Astrocyte of the hippocampus (primary cell): ENCODE measurements around the gene TMEM101.
"Not testable (repeated sequence)": the region's sequence is repeated elsewhere in the genome, so short reads cannot be mapped to it uniquely, and the experiment has no call there.

Experiments used
- DNase-seq: peaks from one replicate; pipeline ENCODE4 v3.0.0; 2011; ENCODE audit warnings: low read depth, low spot score

Gene TMEM101

GRCh38 chr17:44000871-44001460, 13.8 kb downstream of the TMEM101 start:
- DNase-seq = no peak

- DNase-seq = no peak
These were observed 14.5 kb downstream of the TMEM101 start for GRCh38 chr17:44000141-44000860.

- no peak for DNase-seq
These were observed 15.7 kb downstream of the TMEM101 start for GRCh38 chr17:43999024-43999423.

- DNase-seq = peak; percentile 33
These were observed 16.2 kb downstream of the TMEM101 start for GRCh38 chr17:43998552-43998951.

GRCh38 chr17:43997180-43997579, 17.6 kb downstream of the TMEM101 start:
- not testable (repeated sequence) for DNase-seq

GRCh38 chr17:43995150-43995471, 19.7 kb downstream of the TMEM101 start:
- DNase-seq = no peak

GRCh38 chr17:43994272-43995149, 20.3 kb downstream of the TMEM101 start:
- DNase-seq = peak; percentile 78

- no peak for DNase-seq
These were observed 22.1 kb downstream of the TMEM101 start for GRCh38 chr17:43992641-43993040.

GRCh38 chr17:43988301-43988700, 26.5 kb downstream of the TMEM101 start:
- no peak for DNase-seq

- DNase-seq = no peak
These were observed 27.4 kb downstream of the TMEM101 start for GRCh38 chr17:43987131-43988021.

GRCh38 chr17:43986225-43986981, 28.4 kb downstream of the TMEM101 start:
- no peak for DNase-seq

- DNase-seq = no peak
These were observed 30.2 kb downstream of the TMEM101 start for GRCh38 chr17:43984521-43984920.

GRCh38 chr17:43983515-43984411, 31.0 kb downstream of the TMEM101 start:
- peak; percentile 27 for DNase-seq

GRCh38 chr17:43983196-43983514, 31.6 kb downstream of the TMEM101 start:
- no peak for DNase-seq

GRCh38 chr17:43982171-43982570, 32.6 kb downstream of the TMEM101 start:
- DNase-seq = no peak

- DNase-seq = no peak
These were observed 35.1 kb downstream of the TMEM101 start for GRCh38 chr17:43979671-43980070.

- no peak for DNase-seq
These were observed 35.8 kb downstream of the TMEM101 start for GRCh38 chr17:43979011-43979410.

GRCh38 chr17:43978078-43978477, 36.7 kb downstream of the TMEM101 start:
- no peak for DNase-seq

GRCh38 chr17:43976963-43977837, 37.6 kb downstream of the TMEM101 start:
- no peak for DNase-seq
